ENCODE results near the gene PANK4. TPM values are rescaled to one million over a fixed set of nuclear protein-coding genes. Genes with fewer than 3 reads are reported as not detected.

Gene PANK4
- total and polyA plus RNA-seq, 2 donors: 21.6 to 27.1 TPM

DNA sequence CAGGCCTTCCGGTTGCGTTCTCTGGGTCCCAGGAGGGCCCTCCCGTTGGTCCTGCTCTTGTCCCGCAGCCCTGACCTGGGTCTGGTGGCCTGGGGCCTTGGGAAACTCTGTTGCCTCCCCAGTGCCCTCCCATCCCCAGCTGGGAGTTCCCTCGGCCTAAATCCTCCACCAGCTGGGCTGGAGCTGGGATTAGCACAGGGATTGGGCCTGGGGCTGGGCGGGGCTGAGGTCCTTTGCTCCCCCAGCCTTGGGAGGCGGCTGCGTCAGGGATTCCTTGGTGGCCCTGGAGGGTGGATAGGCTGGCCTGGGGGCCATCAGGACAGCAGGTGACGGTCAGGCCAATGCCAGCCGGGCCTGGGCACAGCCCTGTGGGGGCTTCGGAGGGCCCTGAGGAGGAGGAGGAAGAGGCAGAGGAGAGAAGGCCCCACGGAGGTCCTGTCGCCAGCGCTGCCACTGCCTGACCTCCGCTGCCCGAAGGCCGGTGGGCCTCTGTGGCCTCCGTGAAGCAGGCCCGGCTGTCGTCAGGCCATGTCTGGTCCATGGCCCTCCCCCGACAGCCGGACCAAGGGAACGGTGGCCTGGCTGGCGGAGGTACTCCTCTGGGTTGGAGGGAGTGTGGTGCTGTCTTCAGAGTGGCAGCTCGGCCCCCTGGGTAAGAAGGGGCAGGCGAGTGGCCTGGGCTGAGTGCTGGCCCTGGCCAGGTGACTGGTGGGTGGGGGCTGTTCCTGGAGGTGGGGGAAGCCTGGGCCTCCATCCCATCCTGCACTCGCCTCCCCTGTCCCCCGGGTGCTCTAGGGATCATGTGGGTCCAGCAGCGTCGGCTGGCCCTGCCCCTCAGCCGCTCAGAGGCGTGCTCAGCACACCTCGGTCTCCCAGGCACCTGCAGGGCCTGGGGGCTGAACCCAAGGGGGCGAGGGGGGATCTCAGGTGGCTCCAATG is 50.1 kb downstream of the PANK4 start, which contains the start of gene PLCH2:
PLCH2 (plus strand) TSS at position 229 of the 939 bp plus-strand sequence; CDS start at position 529, 300 bp downstream.
- 90% methylated on average over 34 of the region's 34 CpGs for WGBS
- no peak for DNase-seq (ENCODE audit: low read depth in 6 of 9, low spot score in 9 of 9)
- Histone ChIP-seq H3K27me3 (ENCODE audit: control insufficient read depth in 2 of 2, insufficient read depth in 1 of 2, low read length in 1 of 2) (peaks cover 0 to 5% of the 10 kb centered on the region in 2 donors), H3K4me1 (ENCODE audit: control insufficient read depth in 2 of 2, insufficient read depth in 2 of 2, low read length in 2 of 2) (no peaks in the 10 kb centered on the region), H3K27ac (ENCODE audit: low read depth in 1 of 2, low read length in 1 of 2) (no peak within 1 kb of the TSS), H3K36me3 (ENCODE audit: control insufficient read depth in 2 of 2, insufficient read depth in 2 of 2, low read length in 1 of 2) (no peaks in the 10 kb centered on the region), H3K4me3 (ENCODE audit: low read length in 2 of 2) (no peak within 1 kb of the TSS), H3K9me3 (ENCODE audit: control insufficient read depth in 2 of 2, insufficient read depth in 1 of 2, low read length in 1 of 2) (peaks cover 0 to 1% of the 10 kb centered on the region in 2 donors)

DNA sequence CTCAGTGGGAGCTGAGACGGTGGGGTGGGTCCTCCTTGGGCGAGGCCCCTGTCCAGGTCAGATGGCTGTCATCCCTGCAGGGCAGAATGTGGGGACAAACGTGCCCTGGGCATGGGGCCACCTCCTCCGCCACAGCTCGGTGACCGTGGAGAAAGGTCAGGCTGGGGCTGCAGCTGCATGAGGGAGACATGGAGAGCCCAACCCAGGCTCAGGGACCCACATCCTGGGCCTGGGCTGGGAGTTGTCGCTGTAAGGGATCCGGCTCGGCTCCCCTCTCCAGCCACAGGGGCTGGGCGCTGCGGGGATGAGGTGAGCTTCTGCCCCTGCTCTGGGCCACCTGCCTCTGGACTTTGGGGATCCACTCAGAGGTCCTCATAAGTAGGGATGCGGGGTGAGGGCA is 50.8 kb downstream of the PANK4 start:
- WGBS: 94% methylated on average over 12 of the region's 12 CpGs
- no peak for DNase-seq (ENCODE audit: low read depth in 6 of 9, low spot score in 9 of 9)
- Histone ChIP-seq H3K9me3 (ENCODE audit: control insufficient read depth in 2 of 2, insufficient read depth in 1 of 2, low read length in 1 of 2) (peaks cover 0 to 1% of the 10 kb centered on the region in 2 donors), H3K36me3 (ENCODE audit: control insufficient read depth in 2 of 2, insufficient read depth in 2 of 2, low read length in 1 of 2) (no peaks in the 10 kb centered on the region), H3K27ac (ENCODE audit: low read depth in 1 of 2, low read length in 1 of 2) (no peak overlapping the region), H3K4me1 (ENCODE audit: control insufficient read depth in 2 of 2, insufficient read depth in 2 of 2, low read length in 2 of 2) (no peaks in the 10 kb centered on the region), H3K4me3 (ENCODE audit: low read length in 2 of 2) (no peak overlapping the region), H3K27me3 (ENCODE audit: control insufficient read depth in 2 of 2, insufficient read depth in 1 of 2, low read length in 1 of 2) (peaks cover 0 to 7% of the 10 kb centered on the region in 2 donors)

DNA sequence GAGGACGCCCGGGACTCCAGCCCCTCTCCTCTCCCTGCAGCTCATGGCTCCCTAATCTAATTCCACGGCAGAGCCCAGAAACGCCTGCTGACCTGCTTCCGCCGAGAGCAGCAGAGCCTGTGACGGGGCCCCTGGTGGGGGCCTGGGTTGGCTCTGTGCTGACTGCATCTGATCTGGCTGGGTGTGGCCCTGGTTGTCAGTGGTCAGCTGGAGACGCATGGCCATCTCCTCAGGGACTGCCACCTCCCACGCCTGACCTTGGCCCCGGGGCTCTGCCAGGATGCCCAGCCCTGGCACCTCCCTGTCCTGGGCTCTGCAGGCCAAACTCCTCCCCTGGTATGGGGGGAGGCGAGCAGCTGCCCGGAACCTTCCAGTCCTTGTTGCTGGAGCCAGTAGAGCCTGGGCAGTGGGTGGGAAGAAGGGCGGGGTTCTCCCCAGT is 51.4 kb downstream of the PANK4 start:
- 91% methylated on average over 13 of the region's 13 CpGs for WGBS
- no peak overlapping the region for H3K4me3 ChIP-seq (ENCODE audit: low read length in 2 of 2)

DNA sequence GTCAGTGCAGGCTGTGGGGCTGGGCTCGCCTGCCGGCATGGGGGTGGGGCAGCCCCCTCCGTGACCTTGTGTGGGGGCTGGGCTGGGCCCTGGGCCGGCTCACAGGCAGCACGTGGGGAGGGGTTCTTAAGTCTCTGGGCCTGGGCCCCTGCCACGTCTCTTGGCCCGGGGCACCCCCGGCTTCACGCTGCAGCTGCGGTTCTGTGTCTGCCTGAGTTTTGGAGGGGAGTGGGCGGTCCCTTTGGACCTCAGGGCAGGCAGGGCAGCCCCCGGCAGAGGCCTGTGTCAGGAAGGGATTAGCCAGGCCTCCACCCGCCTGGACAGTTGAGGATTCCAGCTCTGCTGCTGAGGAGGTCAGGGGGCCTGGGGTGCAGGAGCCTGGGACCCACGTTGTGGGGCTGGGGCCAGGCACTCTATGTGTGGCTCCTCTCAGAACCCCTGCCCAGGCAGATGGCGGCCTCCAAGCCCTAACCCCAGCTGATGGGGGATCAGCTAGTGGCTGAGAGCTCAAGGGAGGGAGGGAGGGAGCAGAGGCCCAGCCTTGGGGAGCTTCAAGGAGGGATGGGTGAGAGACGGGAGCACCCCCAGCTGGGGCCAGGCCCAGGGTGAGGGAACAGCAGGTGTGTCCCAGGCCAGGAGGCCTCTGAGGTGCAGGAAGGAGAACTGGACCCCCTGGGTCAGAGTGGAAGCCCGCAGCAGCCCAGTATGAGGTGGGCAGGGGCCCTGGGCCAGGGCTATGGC is 52.1 kb downstream of the PANK4 start:
- WGBS: 80% methylated on average over 17 of the region's 17 CpGs
- Histone ChIP-seq H3K27ac (ENCODE audit: low read depth in 1 of 2, low read length in 1 of 2) (no peak overlapping the region), H3K4me3 (ENCODE audit: low read length in 2 of 2) (no peak overlapping the region), H3K27me3 (ENCODE audit: control insufficient read depth in 2 of 2, insufficient read depth in 1 of 2, low read length in 1 of 2) (peaks cover 0 to 8% of the 10 kb centered on the region in 2 donors), H3K4me1 (ENCODE audit: control insufficient read depth in 2 of 2, insufficient read depth in 2 of 2, low read length in 2 of 2) (no peaks in the 10 kb centered on the region), H3K36me3 (ENCODE audit: control insufficient read depth in 2 of 2, insufficient read depth in 2 of 2, low read length in 1 of 2) (no peaks in the 10 kb centered on the region), H3K9me3 (ENCODE audit: control insufficient read depth in 2 of 2, insufficient read depth in 1 of 2, low read length in 1 of 2) (peaks cover 0 to 1% of the 10 kb centered on the region in 2 donors)
- DNase-seq (ENCODE audit: low read depth in 6 of 9, low spot score in 9 of 9): no peak

More for the DNA sequence above, 51.4 kb downstream of the PANK4 start:
- no peak for DNase-seq (ENCODE audit: low read depth in 6 of 9, low spot score in 9 of 9)
- peaks cover 0 to 8% of the 10 kb centered on the region in 2 donors for H3K27me3 ChIP-seq (ENCODE audit: control insufficient read depth in 2 of 2, insufficient read depth in 1 of 2, low read length in 1 of 2)
- no peaks in the 10 kb centered on the region for H3K4me1 ChIP-seq (ENCODE audit: control insufficient read depth in 2 of 2, insufficient read depth in 2 of 2, low read length in 2 of 2)
- peaks cover 0 to 1% of the 10 kb centered on the region in 2 donors for H3K9me3 ChIP-seq (ENCODE audit: control insufficient read depth in 2 of 2, insufficient read depth in 1 of 2, low read length in 1 of 2)
- H3K36me3 ChIP-seq (ENCODE audit: control insufficient read depth in 2 of 2, insufficient read depth in 2 of 2, low read length in 1 of 2): no peaks in the 10 kb centered on the region
- H3K27ac ChIP-seq (ENCODE audit: low read depth in 1 of 2, low read length in 1 of 2): no peak overlapping the region

DNA sequence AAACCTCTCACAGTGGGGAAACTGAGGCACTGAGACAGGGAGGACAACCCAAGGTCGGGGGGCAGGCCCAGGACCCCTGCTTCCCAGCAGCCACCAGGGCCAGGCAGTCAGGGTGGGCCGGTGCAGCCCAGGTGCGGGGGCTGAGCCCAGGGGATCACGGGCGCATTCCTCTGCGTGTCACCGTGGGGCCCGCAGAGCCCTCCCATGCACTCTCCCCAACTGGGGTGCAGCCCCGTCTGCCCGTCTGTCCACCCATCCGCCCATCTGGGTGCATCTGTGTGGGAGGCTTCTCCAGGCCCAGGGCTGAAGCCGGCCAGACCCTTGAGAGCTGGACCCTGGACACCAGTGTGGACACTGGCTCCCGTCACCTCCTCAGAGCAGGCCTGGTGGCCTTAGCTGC is 53.2 kb downstream of the PANK4 start:
- peaks cover 0 to 17% of the 10 kb centered on the region in 2 donors for H3K27me3 ChIP-seq (ENCODE audit: control insufficient read depth in 2 of 2, insufficient read depth in 1 of 2, low read length in 1 of 2)
- WGBS: 95% methylated on average over 13 of the region's 13 CpGs

DNA sequence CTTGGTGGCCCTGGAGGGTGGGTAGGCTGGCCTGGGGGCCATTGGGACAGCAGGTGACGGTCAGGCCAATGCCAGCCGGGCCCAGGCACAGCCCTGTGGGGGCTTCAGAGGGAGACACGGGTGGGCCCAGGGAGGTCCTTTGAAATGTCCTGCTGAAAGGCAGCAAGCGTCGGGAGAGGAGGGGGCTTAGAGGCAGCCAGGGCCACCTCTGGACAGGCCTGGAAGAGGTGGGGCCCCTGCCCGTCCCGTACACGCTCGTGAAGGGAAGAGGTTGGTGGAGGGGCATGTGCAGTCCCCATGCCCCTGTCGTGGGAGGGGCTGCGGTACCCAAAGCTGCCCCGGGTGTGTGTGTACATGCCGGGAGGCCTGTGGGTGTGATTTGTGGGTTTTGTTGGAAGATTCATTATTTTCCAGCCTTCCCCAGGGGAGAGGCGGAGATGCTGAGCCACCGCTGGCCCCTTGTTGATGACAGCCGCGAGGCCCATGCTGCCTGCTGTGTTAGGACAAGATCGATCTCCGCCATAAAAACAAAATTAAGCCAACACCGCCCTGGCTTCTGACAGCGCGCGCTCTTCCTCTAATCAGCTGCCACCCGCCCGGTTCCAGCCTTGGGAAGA is 53.7 kb downstream of the PANK4 start:
- 89% methylated on average over 25 of the region's 25 CpGs for WGBS
- Histone ChIP-seq H3K9me3 (ENCODE audit: control insufficient read depth in 2 of 2, insufficient read depth in 1 of 2, low read length in 1 of 2) (peaks cover 0 to 1% of the 10 kb centered on the region in 2 donors), H3K4me1 (ENCODE audit: control insufficient read depth in 2 of 2, insufficient read depth in 2 of 2, low read length in 2 of 2) (no peaks in the 10 kb centered on the region), H3K27me3 (ENCODE audit: control insufficient read depth in 2 of 2, insufficient read depth in 1 of 2, low read length in 1 of 2) (peaks cover 0 to 22% of the 10 kb centered on the region in 2 donors), H3K36me3 (ENCODE audit: control insufficient read depth in 2 of 2, insufficient read depth in 2 of 2, low read length in 1 of 2) (no peaks in the 10 kb centered on the region), H3K27ac (ENCODE audit: low read depth in 1 of 2, low read length in 1 of 2) (no peak overlapping the region), H3K4me3 (ENCODE audit: low read length in 2 of 2) (no peak overlapping the region)
- no peak for DNase-seq (ENCODE audit: low read depth in 6 of 9, low spot score in 9 of 9)

More for the DNA sequence above, 53.2 kb downstream of the PANK4 start:
- DNase-seq (ENCODE audit: low read depth in 6 of 9, low spot score in 9 of 9): no peak
- Histone ChIP-seq H3K4me1 (ENCODE audit: control insufficient read depth in 2 of 2, insufficient read depth in 2 of 2, low read length in 2 of 2) (no peaks in the 10 kb centered on the region), H3K9me3 (ENCODE audit: control insufficient read depth in 2 of 2, insufficient read depth in 1 of 2, low read length in 1 of 2) (peaks cover 0 to 1% of the 10 kb centered on the region in 2 donors), H3K27ac (ENCODE audit: low read depth in 1 of 2, low read length in 1 of 2) (no peak overlapping the region), H3K4me3 (ENCODE audit: low read length in 2 of 2) (no peak overlapping the region), H3K36me3 (ENCODE audit: control insufficient read depth in 2 of 2, insufficient read depth in 2 of 2, low read length in 1 of 2) (no peaks in the 10 kb centered on the region)

DNA sequence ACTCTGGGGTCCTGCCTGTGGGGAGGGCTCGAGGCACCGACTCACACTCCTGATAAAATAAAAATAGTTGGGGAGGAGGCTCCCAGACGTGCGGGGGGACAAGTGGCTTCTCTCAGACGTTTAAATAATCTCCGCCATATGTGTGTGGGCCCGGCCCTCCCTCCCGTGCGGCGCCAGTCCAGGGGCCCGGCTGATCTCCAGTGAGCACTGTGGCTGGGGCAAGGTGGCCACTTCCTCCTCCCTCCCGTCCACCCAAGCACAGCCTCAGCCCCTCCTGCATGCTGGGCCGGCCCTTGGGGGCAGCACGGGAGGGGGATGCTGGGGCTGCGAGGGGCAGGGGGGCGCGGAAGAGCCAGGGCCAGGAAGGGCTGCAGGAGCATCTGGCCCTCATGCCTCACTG is 54.3 kb downstream of the PANK4 start:
- Histone ChIP-seq H3K4me1 (ENCODE audit: control insufficient read depth in 2 of 2, insufficient read depth in 2 of 2, low read length in 2 of 2) (no peaks in the 10 kb centered on the region), H3K4me3 (ENCODE audit: low read length in 2 of 2) (no peak overlapping the region), H3K27ac (ENCODE audit: low read depth in 1 of 2, low read length in 1 of 2) (no peak overlapping the region), H3K27me3 (ENCODE audit: control insufficient read depth in 2 of 2, insufficient read depth in 1 of 2, low read length in 1 of 2) (peaks cover 0 to 26% of the 10 kb centered on the region in 2 donors), H3K36me3 (ENCODE audit: control insufficient read depth in 2 of 2, insufficient read depth in 2 of 2, low read length in 1 of 2) (no peaks in the 10 kb centered on the region), H3K9me3 (ENCODE audit: control insufficient read depth in 2 of 2, insufficient read depth in 1 of 2, low read length in 1 of 2) (peaks cover 0 to 1% of the 10 kb centered on the region in 2 donors)
- no peak for DNase-seq (ENCODE audit: low read depth in 6 of 9, low spot score in 9 of 9)
- WGBS: 76% methylated on average over 17 of the region's 17 CpGs

DNA sequence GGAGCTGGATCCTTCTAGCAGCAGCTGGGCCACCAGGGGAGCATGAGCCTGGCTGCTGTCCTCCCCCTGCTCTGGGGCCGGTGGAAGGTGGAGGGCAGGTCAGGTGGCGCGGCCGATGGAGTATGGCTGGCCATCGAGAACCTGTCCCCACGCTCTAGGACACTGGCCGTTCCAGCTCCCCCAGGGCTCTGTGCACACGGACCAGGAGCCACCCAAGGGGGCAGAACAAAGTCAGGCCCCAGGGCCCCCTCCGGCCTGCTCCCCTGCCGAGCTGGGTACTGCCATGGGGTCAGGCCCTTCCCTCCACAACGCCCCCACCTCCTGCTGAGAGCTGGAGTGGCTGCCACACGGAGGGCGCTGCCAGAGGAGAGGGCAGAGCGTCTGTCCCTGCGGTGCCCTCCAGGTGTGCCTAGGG is 54.8 kb downstream of the PANK4 start:
- Histone ChIP-seq H3K9me3 (ENCODE audit: control insufficient read depth in 2 of 2, insufficient read depth in 1 of 2, low read length in 1 of 2) (peaks cover 0 to 1% of the 10 kb centered on the region in 2 donors), H3K36me3 (ENCODE audit: control insufficient read depth in 2 of 2, insufficient read depth in 2 of 2, low read length in 1 of 2) (no peaks in the 10 kb centered on the region), H3K27me3 (ENCODE audit: control insufficient read depth in 2 of 2, insufficient read depth in 1 of 2, low read length in 1 of 2) (peaks cover 0 to 31% of the 10 kb centered on the region in 2 donors), H3K27ac (ENCODE audit: low read depth in 1 of 2, low read length in 1 of 2) (no peak overlapping the region), H3K4me3 (ENCODE audit: low read length in 2 of 2) (no peak overlapping the region), H3K4me1 (ENCODE audit: control insufficient read depth in 2 of 2, insufficient read depth in 2 of 2, low read length in 2 of 2) (no peaks in the 10 kb centered on the region)
- no peak for DNase-seq (ENCODE audit: low read depth in 6 of 9, low spot score in 9 of 9)
- WGBS: 92% methylated on average over 15 of the region's 15 CpGs

All from thymus (tissue), 11 donors.